Superior temporal gyrus (tissue), 1 donor: ENCODE results near the gene ANO10.
"Not testable (repeated sequence)": the region's sequence is repeated elsewhere in the genome, so short reads cannot be mapped to it uniquely, and the experiment has no call there.

ENCODE experiments used
- DNase-seq: peaks from one replicate; pipeline ENCODE4 v3.0.0-alpha.2; 2016; ENCODE audit errors: extremely low spot score

The ANO10 gene

GRCh38 chr3:43629257-43629656 is 7.4 kb upstream of the ANO10 start:
- DNase-seq: no peak

GRCh38 chr3:43627360-43627759 is 5.5 kb upstream of the ANO10 start:
- DNase-seq: no peak

GRCh38 chr3:43624619-43625305 is 3.0 kb upstream of the ANO10 start:
- no peak for DNase-seq

GRCh38 chr3:43620831-43621655 is 768 bp downstream of the ANO10 start:
- DNase-seq: peak; percentile 54

GRCh38 chr3:43619588-43619987 is 2.2 kb downstream of the ANO10 start:
- DNase-seq: no peak

GRCh38 chr3:43618142-43618541 is 3.7 kb downstream of the ANO10 start:
- no peak for DNase-seq

GRCh38 chr3:43616034-43616433 is 5.8 kb downstream of the ANO10 start:
- no peak for DNase-seq

- no peak for DNase-seq
Observed at GRCh38 chr3:43615133-43615532, 6.7 kb downstream of the ANO10 start.

- no peak for DNase-seq
Observed at GRCh38 chr3:43613976-43614375, 7.8 kb downstream of the ANO10 start.

GRCh38 chr3:43612419-43612818 is 9.4 kb downstream of the ANO10 start:
- no peak for DNase-seq

- no peak for DNase-seq
Observed at GRCh38 chr3:43609406-43609805, 12.4 kb downstream of the ANO10 start.

GRCh38 chr3:43608751-43609150 is 13.1 kb downstream of the ANO10 start:
- no peak for DNase-seq

GRCh38 chr3:43606284-43606683 is 15.5 kb downstream of the ANO10 start:
- DNase-seq: no peak

- DNase-seq: not testable (repeated sequence)
Observed at GRCh38 chr3:43599959-43600358, 21.9 kb downstream of the ANO10 start.

GRCh38 chr3:43597961-43598360 is 23.9 kb downstream of the ANO10 start:
- DNase-seq: no peak

- not testable (repeated sequence) for DNase-seq
Observed at GRCh38 chr3:43596178-43596577, 25.6 kb downstream of the ANO10 start.

GRCh38 chr3:43595280-43595679 is 26.5 kb downstream of the ANO10 start:
- DNase-seq: not testable (repeated sequence)

- not testable (repeated sequence) for DNase-seq
Observed at GRCh38 chr3:43593588-43593987, 28.2 kb downstream of the ANO10 start.

- not testable (repeated sequence) for DNase-seq
Observed at GRCh38 chr3:43591866-43592265, 29.9 kb downstream of the ANO10 start.

- no peak for DNase-seq
Observed at GRCh38 chr3:43587303-43587702, 34.5 kb downstream of the ANO10 start.

- no peak for DNase-seq
Observed at GRCh38 chr3:43584043-43584826, 37.6 kb downstream of the ANO10 start.

GRCh38 chr3:43583481-43583880 is 38.3 kb downstream of the ANO10 start:
- no peak for DNase-seq
